Epithelial cell of proximal tubule (primary cell): ENCODE measurements around the gene SDK1. TPM values are rescaled to one million over a fixed set of nuclear protein-coding genes. Genes with fewer than 3 reads are reported as not detected.

Experiments
- DNase-seq: peaks from one replicate; pipeline ENCODE4 v3.0.0-alpha.2; 2011; ENCODE audit warnings: low read depth
- H3K4me3 ChIP-seq: 2 replicates; pipeline ENCODE4 v1.5.1; 2011; ENCODE audit warnings: low read depth, mild to moderate bottlenecking, low read length
- CTCF ChIP-seq: conservative IDR thresholded peaks from 2 replicates; pipeline ENCODE4 v1.5.1; 2012; ENCODE audit warnings: low read depth, mild to moderate bottlenecking, low read length
- total RNA-seq: library from RNA; depleted of rRNA; stranded (reverse); fragments of >200 nt; gene quantifications from 2 replicates; pipeline ENCODE4 v1.2.3, GENCODE V29; 2015

The SDK1 gene
- total RNA-seq, 1 donor from 2014 or later, result 0.75 TPM

- no peak for DNase-seq
- no peak for TF ChIP-seq CTCF
- no peak overlapping the region for H3K4me3 ChIP-seq
These were observed 937.8 kb downstream of the SDK1 start for GRCh38 chr7:4238861-4239260.

- no peak for DNase-seq
- TF ChIP-seq CTCF, result no peak
- no peak overlapping the region for H3K4me3 ChIP-seq
These were observed 939.0 kb downstream of the SDK1 start for GRCh38 chr7:4240042-4240441.

- no peak overlapping the region for H3K4me3 ChIP-seq
- no peak for DNase-seq
- no peak for TF ChIP-seq CTCF
These were observed 939.7 kb downstream of the SDK1 start for GRCh38 chr7:4240520-4241303.

GRCh38 chr7:4241304-4241612 is 940.2 kb downstream of the SDK1 start:
- no peak overlapping the region for H3K4me3 ChIP-seq
- no peak for TF ChIP-seq CTCF
- DNase-seq, result no peak

- no peak for DNase-seq
- no peak overlapping the region for H3K4me3 ChIP-seq
- no peak for TF ChIP-seq CTCF
These were observed 940.7 kb downstream of the SDK1 start for GRCh38 chr7:4241791-4242190.

GRCh38 chr7:4242706-4243105 is 941.7 kb downstream of the SDK1 start:
- no peak for DNase-seq
- no peak for TF ChIP-seq CTCF
- H3K4me3 ChIP-seq, result no peak overlapping the region

- no peak for TF ChIP-seq CTCF
- no peak overlapping the region for H3K4me3 ChIP-seq
- no peak for DNase-seq
These were observed 943.0 kb downstream of the SDK1 start for GRCh38 chr7:4244041-4244440.
